Spleen (tissue), 11 donors: Measurements from ENCODE around the gene SLC7A10. TPM values are rescaled to one million over a fixed set of nuclear protein-coding genes. Genes with fewer than 3 reads are reported as not detected.

Experiments
- DNase-seq: peaks from one replicate; pipeline ENCODE4 v3.0.0-alpha.2; 2020
- H3K27ac ChIP-seq, 8 donors: fragments of 200-600 bp; sonication (generic) in 7 of 8; 1 replicate in 4 of 8; 2 replicates in 4 of 8; pipeline versions ENCODE4 v1.5.0 to v1.8.0; 2016 to 2021; ENCODE audit warnings: inconsistent platforms in 4 of 8, mild to moderate bottlenecking in 4 of 8, moderate library complexity in 1 of 8
- H3K27me3 ChIP-seq, 7 donors: fragments of 200-600 bp; sonication (generic) in 6 of 7; replicated peaks in 1 of 7; 1 replicate in 4 of 7; 2 replicates in 3 of 7; pipeline versions ENCODE4 v1.5.0 to v1.8.0; 2016 to 2021; ENCODE audit warnings: inconsistent platforms in 3 of 7, mild to moderate bottlenecking in 1 of 7
- H3K36me3 ChIP-seq, 6 donors: fragments of 200-600 bp; sonication (generic) in 5 of 6; 1 replicate in 4 of 6; 2 replicates in 2 of 6; pipeline versions ENCODE4 v1.5.0 to v1.8.0; 2016 to 2021; ENCODE audit warnings: inconsistent platforms in 2 of 6
- H3K4me1 ChIP-seq, 6 donors: fragments of 200-600 bp; sonication (generic) in 5 of 6; 1 replicate in 3 of 6; 2 replicates in 3 of 6; pipeline versions ENCODE4 v1.5.0 to v1.8.0; 2016 to 2021; ENCODE audit warnings: inconsistent platforms in 3 of 6
- H3K4me3 ChIP-seq, 8 donors: fragments of 200-600 bp; sonication (generic) in 7 of 8; 1 replicate in 4 of 8; 2 replicates in 4 of 8; pipeline versions ENCODE4 v1.5.0 to v1.8.0; 2016 to 2021; ENCODE audit warnings: inconsistent platforms in 4 of 8, mild to moderate bottlenecking in 4 of 8, moderate library complexity in 2 of 8
- H3K9me3 ChIP-seq, 8 donors: fragments of 200-600 bp; sonication (generic) in 7 of 8; 1 replicate in 4 of 8; 2 replicates in 4 of 8; pipeline versions ENCODE4 v1.5.0 to v1.8.0; 2016 to 2021; ENCODE audit warnings: inconsistent platforms in 4 of 8
- CTCF ChIP-seq, 11 experiments: fragments of 200-600 bp in 7 of 11; fragments of 450-650 bp in 4 of 11; sonication (generic) in 4 of 11; IDR thresholded peaks in 8 of 11; conservative IDR thresholded peaks in 3 of 11; 1 replicate in 7 of 11; 2 replicates in 4 of 11; pipeline versions ENCODE4 v1.4.0 to v1.8.0; 2016 to 2021; ENCODE audit warnings: antibody characterized with exemption in 11 of 11, inconsistent platforms in 4 of 11, mild to moderate bottlenecking in 1 of 11
- POLR2A ChIP-seq, 3 donors: fragments of 450-650 bp; IDR thresholded peaks; one replicate each; pipeline ENCODE4 v1.5.1; 2017; ENCODE audit warnings: antibody characterized with exemption in 3 of 3, mild to moderate bottlenecking in 1 of 3
- POLR2AphosphoS5 ChIP-seq, 3 donors: sonication (generic); formaldehyde crosslinking; IDR thresholded peaks; one replicate each; pipeline ENCODE4 v1.5.1; 2017; ENCODE audit warnings: antibody characterized with exemption in 3 of 3
- WGBS, 5 donors: extraction: QIAGEN DNeasy Blood & Tissue Kit in 3 of 5; methylation state at CpG; one replicate each; pipeline versions ENCODE4 v1.1.5 to v1.1.7; 2013 to 2018; 5-methylcytosine and 5-hydroxymethylcytosine counted together
- intact Hi-C: fragments of 100-400 bp; cut with DNase I; formaldehyde crosslinking; loops from one replicate; pipeline ENCODE4 v1.15.0; 2023; ENCODE audit warnings: low total_unique reads
- polyA plus RNA-seq, 3 donors: library from polyadenylated mRNA; stranded (reverse); fragments of 200-250 nt; gene quantifications; one replicate each; pipeline ENCODE4 v1.2.1, GENCODE V29; 2013
- total RNA-seq, 7 donors: library from RNA; depleted of rRNA in 3 of 7; stranded (reverse); fragments of >200 nt in 3 of 7; fragmentation: NEBNext Ultra II Directional in 4 of 7; extraction: Animal tissue kit (Norgen Biotek cat#: 25700) in 4 of 7; gene quantifications; one replicate each; pipeline versions ENCODE4 v1.1.0 to v1.2.1, GENCODE V29; 2016 to 2021
- donor health status: healthy with polysubstance abuse.
- donor health status: DM: no; HTN: no; CAD: no; lungs with moderate emphysema.
- donor health status: DM: no; HTN: no; CAD: no.
- donor health status: Bipolar disorder and iron deficiency.
- donor health status: healthy.
- donor health status: DM: no; HTN: no; CAD: no.
- donor health status: DM: yes; HTN: yes; CAD: no.

Gene SLC7A10
- total and polyA plus RNA-seq, 10 donors: 0.06 to 0.37 (median 0.19) TPM; not detected in 6

GRCh38 chr19:33202546-33203507 lies 22.8 kb downstream of the SLC7A10 start:
- TF ChIP-seq POLR2A (IDR thresholded peaks at IDR 0.05): no peak
- TF ChIP-seq CTCF (IDR thresholded peaks at IDR 0.05 in 8 of 11, conservative IDR thresholded peaks at IDR 0.05 in 3 of 11): no peak
- no peak for TF ChIP-seq POLR2AphosphoS5 (IDR thresholded peaks at IDR 0.05)
- H3K36me3 ChIP-seq: peaks cover 0 to 62% (median 0%) of the 10 kb centered on the region in 6 donors
- intact Hi-C loops: no loop called here

GRCh38 chr19:33201886-33202545 lies 23.6 kb downstream of the SLC7A10 start:
- WGBS, 5 donors: 92 to 97% (median 95%) methylated on average over 13 to 15 of the region's 15 CpGs
- no peak overlapping the region for H3K27ac ChIP-seq
- H3K36me3 ChIP-seq: peaks cover 0 to 58% (median 0%) of the 10 kb centered on the region in 6 donors
- H3K9me3 ChIP-seq: no peaks in the 10 kb centered on the region
- TF ChIP-seq POLR2AphosphoS5 (IDR thresholded peaks at IDR 0.05): no peak
- no peak for TF ChIP-seq POLR2A (IDR thresholded peaks at IDR 0.05)
- TF ChIP-seq CTCF (IDR thresholded peaks at IDR 0.05 in 8 of 11, conservative IDR thresholded peaks at IDR 0.05 in 3 of 11): no peak
- intact Hi-C loops: no loop called here
- peaks cover 0 to 20% (median 3%) of the 10 kb centered on the region in 6 donors for H3K4me1 ChIP-seq
- H3K27me3 ChIP-seq: no peaks in the 10 kb centered on the region
- DNase-seq: no peak
- H3K4me3 ChIP-seq: no peak overlapping the region

More at GRCh38 chr19:33202546-33203507, 22.8 kb downstream of the SLC7A10 start:
- peaks cover 0 to 20% (median 3%) of the 10 kb centered on the region in 6 donors for H3K4me1 ChIP-seq
- H3K27ac ChIP-seq: no peak overlapping the region
- H3K9me3 ChIP-seq: no peaks in the 10 kb centered on the region
- DNase-seq: no peak
- H3K27me3 ChIP-seq: no peaks in the 10 kb centered on the region
- WGBS, 5 donors: 86 to 94% (median 91%) methylated on average over 13 to 27 of the region's 27 CpGs
- H3K4me3 ChIP-seq: no peak overlapping the region

- H3K9me3 ChIP-seq: no peaks in the 10 kb centered on the region
- H3K4me3 ChIP-seq: no peak overlapping the region
- no peak for DNase-seq
- H3K27me3 ChIP-seq: no peaks in the 10 kb centered on the region
- 84 to 91% (median 87%) methylated on average over 6 of the region's 6 CpGs for WGBS, 5 donors
- peaks cover 0 to 21% (median 3%) of the 10 kb centered on the region in 6 donors for H3K4me1 ChIP-seq
- TF ChIP-seq CTCF (IDR thresholded peaks at IDR 0.05 in 8 of 11, conservative IDR thresholded peaks at IDR 0.05 in 3 of 11): no peak
- H3K36me3 ChIP-seq: peaks cover 0 to 52% (median 0%) of the 10 kb centered on the region in 6 donors
- intact Hi-C loops: no loop called here
- H3K27ac ChIP-seq: no peak overlapping the region
Observed at GRCh38 chr19:33201473-33201872, 24.2 kb downstream of the SLC7A10 start.
